HG02840 (cell line): ENCODE results near the gene PTEN.
"Not testable (repeated sequence)": the region's sequence is repeated elsewhere in the genome, so short reads cannot be mapped to it uniquely, and the experiment has no call there.

Experiments used
- ATAC-seq: cut with Tn5 transposase; IDR thresholded peaks from one replicate; pipeline ENCODE4 v1.9.1; 2021; ENCODE audit warnings: mild to moderate bottlenecking, moderate library complexity, moderate number of reproducible peaks; ENCODE audit not compliant: unreplicated experiment, low FRiP score

The PTEN gene

DNA sequence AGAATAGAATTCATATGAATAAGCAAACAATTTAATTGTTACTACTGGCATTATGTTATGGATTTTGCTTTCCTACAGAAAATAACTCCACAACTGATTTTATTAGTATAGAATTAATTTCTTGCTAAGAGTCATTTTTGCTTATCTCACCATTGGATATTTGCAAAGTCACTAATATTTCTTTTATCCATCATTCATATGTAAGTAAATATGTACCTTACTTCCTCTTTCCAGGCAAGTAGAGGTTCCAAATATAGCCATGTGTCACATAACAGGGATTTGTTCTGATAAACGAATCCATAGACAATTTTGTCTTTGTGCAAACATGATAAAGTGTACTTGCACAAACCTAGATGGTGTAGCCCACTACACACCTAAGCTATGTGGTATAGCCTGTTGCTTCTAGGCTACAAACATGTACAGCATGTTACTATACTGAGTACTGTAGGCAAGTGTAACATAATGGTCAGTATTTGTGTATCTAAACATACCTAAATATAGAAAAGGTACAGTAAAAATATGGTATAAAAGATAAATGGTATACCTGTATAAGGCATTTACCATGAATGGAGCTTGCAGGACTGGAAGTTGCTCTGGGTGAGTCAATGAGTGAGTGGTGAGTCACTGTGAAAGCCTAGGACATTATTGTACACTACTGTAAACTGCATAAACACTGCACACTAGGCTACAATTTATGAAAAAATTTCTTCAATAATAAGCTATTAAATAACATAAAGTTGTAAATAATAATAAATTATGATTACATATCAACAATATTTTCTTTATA is 18.4 kb upstream of the PTEN start:
- no peak for ATAC-seq

DNA sequence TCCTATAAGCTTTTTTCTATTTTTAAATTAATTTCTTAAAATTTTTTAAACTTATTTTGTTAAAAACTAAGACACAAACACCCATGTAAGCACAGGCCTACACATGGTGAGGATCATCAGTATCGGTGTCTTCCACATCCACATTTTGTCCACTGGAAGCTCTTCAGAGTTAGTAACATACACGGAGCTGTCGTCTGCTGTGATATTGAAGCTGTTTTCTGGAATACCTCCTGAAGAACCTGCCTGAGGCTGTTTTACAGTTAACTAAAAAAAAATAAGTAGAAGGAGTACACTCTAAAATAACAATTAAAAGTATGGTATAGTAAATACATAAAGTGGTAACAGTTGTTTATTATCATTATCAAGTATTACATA is 17.8 kb upstream of the PTEN start:
- ATAC-seq: no peak

DNA sequence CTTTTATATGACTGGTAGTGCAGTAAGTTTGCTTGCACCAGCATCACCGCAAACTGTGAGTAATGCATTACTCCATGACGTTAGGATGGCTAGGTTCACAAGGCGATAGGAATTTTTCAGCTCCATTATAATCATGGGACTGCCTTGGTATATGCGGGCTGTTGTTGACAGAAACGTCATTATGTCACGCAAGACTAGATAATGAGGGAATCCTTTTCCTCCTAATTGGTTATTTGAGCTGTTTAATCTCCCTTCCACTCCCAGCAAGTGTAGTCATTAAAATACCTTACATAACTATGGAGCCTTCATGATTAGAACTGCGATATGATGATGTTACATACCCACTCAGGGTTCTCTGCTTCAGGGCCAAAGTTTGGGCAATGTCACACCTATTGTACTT is 17.4 kb upstream of the PTEN start:
- ATAC-seq: no peak

DNA sequence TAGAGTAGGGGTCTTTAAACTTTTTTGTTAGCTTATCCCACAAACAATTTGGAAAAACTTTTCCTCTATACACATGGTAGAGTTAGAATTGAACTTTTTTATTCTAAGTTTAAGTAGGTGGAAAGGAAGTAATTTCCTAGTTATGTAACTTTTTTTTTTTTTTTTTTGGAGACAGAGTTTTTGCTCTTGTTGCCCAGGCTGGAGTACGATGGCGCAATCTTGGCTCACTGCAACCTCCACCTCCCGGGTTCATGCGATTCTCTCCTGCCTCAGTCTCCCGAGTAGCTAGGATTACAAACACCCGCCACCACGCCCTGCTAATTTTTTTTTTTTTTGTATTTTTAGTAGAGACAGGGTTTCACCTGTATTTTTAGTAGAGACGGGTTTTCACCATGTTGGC is 16.7 kb upstream of the PTEN start:
- not testable (repeated sequence) for ATAC-seq

DNA sequence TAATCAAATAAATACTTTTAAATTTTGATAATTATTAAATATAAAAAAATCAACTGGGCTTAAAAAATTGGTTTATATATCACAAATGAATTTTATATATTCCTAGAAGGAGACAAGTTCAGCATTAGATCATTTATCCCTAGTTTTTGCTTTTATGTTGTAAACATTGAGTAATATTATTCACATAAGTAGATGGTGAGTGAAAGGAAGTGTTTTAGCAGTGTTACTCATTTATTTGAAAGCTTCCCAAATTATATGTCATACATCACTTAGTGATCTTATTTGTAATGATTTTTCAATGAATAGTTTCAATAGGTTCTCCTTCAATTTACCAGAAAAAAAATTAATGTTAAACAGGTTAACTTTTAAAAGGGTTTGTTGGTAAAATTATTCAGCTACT is 15.9 kb upstream of the PTEN start:
- no peak for ATAC-seq

DNA sequence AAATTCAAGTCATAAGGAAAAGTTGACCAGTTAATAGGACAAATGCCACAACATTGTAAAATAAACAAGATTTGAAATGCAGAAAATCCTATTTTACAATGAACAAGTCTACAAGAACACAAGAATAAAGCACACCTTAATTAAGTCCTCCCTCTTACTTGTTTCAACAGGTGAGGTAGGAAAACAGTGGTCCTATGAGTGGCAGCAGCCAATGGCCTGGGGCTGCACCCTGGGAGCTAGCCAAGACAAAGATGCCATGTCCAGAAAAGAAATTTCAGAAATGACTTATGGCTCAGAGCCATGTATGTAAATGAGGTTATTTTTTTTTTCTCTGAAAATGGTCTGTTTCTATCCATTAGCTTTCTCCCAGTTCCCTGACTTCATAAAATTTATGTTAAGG is 14.4 kb upstream of the PTEN start:
- no peak for ATAC-seq

DNA sequence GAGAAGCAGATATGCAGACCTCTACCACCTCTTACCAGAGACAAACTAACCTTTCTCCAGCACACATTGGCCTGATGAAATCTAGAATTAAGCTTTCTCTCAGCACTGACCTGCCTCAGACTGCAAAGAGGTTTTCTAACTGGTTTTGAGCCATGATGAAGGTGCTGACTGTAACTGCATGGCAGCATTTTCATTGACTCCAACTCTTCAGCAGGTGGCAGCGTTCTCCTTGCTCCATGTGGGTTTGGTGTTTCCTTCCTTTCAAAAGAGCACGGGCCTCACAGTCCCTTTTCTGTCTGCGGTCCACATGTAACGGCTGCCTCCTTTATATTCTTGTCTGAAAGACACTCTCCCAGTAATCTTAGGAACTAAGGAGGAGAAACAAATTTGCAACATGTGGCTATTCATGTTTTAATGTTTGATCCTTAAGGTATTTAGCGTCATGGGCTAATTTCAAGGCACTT is 12.7 kb upstream of the PTEN start:
- ATAC-seq: no peak

DNA sequence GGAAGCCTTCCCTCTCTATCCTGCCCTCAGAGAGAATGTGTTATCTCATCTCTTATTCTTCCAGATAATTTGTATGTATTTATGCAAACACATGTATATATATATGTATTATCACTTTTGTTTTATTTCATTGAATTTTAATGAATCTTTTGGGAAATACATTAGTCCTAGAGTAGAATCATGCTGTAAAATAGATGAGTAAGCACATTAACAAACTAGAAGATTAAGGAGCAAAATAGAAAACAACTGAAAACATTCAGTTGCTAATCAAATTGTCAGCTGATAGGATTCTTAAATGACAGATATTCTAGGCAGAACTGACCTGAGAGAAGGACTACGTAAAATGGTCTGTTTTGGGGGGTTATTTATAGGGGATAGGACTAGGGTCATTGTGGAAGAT is 11.3 kb upstream of the PTEN start:
- no peak for ATAC-seq

DNA sequence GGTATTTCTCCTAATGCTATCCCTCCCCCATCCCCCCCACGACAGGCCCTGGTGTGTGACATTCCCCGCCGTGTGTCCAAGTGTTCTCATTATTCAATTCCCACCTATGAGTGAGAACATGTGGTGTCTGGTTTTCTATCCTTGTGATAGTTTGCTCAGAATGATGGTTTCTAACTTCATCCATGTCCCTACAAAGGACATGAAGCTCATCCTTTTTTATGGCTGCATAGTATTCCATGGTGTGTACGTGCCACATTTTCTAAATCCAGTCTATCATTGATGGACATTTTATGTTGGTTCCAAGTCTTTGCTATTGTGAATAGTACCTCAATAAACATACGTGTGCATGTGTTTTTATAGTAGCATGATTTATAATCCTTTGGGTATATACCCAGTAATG is 8.2 kb upstream of the PTEN start:
- not testable (repeated sequence) for ATAC-seq

DNA sequence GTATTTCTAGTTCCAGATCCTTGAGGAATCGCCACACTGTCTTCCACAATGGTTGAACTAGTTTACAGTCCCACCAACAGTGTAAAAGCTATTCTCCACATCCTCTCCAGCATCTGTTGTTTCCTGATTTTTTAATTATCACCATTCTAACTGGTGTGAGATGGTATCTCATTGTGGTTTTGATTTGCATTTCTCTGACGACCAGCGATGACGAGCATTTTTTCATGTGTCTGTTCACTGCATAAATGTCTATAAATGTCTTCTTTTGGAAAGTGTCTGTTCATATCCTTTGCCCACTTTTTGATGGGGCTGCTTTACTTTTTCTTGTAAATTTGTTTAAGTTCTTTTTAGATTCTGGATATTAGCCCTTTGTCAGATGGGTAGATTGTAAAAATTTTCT is 7.8 kb upstream of the PTEN start:
- not testable (repeated sequence) for ATAC-seq

DNA sequence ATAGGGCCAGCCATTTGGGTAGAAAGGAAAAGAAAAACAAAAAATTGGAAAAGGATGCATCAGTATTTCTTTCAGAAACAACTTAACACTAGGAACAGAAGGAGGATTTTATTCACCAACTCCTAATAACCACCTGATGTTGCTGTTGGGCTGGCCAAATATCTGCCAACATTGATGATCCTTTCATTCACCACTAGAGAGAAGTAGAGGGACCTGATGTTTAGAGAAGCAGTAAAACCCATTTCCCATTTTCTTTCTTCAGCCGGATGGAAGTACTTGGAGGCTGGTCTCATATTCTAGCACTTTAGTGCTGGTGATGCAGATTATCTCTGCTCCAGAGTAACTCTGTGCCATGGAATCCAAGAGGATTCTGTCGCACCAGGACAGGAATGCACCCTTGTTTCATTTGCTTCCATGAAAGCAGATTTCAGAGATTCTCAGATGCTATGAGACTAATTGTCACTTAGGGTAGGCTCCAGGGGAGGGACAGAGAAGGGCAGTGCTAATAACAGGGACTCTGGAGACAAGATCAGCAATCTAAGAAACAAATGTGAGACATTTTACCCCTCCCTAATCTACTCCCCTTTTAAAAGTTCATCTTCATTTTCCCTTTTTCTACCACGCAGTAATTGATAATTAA is 3.1 kb upstream of the PTEN start:
- no peak for ATAC-seq

DNA sequence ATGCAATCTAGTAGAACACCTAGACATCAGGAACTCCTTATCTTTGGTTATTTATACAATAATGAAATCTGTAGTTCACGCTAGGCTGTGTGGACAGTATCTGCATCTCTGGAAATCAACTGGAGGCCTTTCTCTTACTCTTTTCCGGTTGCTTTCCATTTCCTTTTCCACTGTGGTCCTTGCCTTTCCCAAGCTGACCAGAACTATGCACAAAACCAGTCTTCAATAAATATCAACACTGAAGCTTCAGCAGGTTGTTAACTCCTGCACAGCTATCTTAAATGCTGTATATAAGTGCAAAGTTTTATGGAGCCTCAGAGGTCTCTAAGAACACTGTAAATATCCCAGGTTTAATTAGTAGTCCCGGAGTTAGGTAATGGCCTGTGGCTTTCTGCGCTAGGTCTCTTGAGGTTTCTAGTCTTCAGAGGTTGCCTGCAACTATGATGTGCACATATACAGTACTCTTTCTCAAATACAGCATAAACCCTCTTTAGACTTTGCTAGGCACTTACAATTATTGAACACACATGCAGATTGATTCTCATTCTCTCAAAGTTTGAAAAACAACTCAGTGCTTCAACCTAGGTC is 2.5 kb upstream of the PTEN start:
- ATAC-seq: no peak

DNA sequence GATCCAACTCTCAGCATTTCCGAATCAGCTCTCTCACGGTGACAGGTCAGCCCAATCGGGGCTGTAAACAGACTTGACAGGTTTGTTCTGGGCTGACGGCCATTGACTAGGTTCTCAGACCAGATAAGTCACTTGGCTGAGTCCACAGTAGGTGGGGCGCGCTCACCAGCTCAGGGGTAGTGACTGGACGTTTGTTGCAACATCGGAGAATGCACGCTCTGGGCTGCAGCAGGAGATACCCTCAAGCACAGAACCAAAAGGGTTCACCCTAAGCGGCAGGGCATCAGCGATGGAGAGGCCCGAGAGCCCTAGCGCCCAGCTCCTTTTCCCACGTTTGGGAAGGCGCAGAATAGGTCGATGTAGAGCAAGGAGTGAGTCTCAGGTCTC is 1.9 kb upstream of the PTEN start:
- ATAC-seq: peak; percentile 1

DNA sequence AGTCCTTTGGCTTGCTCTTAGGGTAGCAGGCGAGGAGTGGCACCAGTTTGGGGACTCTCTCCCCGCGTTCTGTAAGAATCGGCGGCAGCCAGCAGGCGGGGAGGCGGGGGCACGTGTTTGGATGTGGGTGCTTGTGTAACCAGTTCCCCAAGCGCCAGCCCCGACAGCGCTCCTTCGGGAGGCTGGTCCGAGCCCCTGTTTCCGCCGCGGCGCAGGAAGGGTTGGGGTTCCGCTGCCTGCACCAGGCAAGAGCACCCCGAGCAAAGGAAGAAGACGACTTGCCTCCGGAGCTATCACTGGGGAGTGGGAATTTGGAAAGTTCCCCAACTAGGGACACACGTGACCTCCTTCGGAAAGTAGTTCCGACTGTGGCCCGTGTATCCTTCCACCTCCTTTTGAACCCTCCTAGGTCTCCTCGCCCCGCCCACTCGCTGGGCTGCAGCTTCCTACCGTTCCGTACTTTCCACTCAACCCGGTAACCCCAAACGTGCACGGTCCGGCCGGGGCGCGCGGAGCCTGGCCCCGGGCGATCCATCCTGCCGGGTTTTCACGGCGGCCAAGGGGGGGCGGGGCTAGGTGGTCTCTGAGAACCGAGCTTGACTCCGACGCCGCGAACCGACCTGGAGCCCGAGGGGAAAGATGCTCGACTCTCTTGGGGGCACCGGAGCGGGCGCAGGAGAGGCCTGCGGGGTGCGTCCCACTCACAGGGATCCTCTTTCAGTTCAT is 1.3 kb upstream of the PTEN start:
- ATAC-seq: peak; percentile 51

DNA sequence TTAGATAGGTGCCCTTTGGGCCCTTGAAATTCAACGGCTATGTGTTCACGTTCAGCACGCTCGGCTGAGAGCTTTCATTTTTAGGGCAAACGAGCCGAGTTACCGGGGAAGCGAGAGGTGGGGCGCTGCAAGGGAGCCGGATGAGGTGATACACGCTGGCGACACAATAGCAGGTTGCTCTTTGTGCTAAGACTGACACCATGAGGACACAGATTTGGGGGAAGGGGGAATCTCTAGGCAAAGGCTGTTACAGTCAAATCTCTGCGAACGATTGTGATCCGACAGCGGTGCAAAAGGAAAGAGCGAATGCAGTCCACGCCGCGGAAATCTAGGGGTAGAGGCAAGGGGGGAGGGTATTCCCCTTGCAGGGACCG is 759 bp upstream of the PTEN start:
- no peak for ATAC-seq

DNA sequence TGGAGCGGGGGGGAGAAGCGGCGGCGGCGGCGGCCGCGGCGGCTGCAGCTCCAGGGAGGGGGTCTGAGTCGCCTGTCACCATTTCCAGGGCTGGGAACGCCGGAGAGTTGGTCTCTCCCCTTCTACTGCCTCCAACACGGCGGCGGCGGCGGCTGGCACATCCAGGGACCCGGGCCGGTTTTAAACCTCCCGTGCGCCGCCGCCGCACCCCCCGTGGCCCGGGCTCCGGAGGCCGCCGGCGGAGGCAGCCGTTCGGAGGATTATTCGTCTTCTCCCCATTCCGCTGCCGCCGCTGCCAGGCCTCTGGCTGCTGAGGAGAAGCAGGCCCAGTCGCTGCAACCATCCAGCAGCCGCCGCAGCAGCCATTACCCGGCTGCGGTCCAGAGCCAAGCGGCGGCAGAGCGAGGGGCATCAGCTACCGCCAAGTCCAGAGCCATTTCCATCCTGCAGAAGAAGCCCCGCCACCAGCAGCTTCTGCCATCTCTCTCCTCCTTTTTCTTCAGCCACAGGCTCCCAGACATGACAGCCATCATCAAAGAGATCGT is 598 bp downstream of the PTEN start:
- ATAC-seq: not testable (repeated sequence)

DNA sequence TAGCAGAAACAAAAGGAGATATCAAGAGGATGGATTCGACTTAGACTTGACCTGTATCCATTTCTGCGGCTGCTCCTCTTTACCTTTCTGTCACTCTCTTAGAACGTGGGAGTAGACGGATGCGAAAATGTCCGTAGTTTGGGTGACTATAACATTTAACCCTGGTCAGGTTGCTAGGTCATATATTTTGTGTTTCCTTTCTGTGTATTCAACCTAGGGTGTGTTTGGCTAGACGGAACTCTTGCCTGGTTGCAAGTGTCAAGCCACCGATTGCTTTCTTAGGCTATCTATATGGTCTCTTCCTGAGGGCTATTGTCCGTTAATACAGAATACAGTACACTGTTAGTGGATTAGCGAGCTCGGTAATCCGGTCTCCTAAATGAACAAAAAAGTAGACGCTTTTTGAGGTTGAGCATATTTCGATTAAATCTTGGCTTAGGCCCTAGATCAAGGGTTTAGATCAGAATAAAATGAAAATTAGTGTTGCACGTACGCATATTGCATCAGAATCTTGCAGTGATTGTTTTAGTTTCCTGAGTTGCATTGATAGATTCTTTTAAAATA is 1.2 kb downstream of the PTEN start:
- ATAC-seq: no peak

DNA sequence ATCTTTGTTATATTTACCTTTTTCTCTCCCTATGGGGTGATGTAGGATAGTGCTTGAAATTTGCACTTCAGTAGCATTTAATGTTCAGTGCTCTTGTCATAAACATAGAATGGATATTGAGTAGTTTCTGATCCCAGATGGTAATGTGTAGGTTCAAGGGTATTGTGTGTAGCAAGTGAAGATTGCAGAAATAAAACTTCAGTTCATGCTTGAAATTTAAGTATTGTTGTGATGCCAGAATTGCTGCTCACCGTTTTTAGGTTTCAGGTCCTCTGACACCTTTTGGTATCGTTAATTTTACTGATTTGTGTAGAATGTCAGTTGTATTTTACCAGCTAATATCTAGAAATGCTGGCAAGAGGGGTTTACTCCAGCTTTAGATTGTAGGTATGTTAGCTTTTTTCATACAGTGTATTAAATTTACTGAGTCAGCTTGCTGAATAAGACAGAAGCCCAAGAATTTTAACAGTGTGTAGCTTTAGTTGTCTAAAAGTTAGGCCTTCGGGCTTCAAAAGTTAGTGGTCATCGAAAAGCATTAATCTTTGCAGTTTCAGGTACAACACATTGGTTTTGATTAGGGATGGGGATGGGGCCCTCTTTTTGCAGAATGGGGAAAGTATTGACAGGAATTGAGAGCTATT is 1.9 kb downstream of the PTEN start:
- ATAC-seq: no peak

DNA sequence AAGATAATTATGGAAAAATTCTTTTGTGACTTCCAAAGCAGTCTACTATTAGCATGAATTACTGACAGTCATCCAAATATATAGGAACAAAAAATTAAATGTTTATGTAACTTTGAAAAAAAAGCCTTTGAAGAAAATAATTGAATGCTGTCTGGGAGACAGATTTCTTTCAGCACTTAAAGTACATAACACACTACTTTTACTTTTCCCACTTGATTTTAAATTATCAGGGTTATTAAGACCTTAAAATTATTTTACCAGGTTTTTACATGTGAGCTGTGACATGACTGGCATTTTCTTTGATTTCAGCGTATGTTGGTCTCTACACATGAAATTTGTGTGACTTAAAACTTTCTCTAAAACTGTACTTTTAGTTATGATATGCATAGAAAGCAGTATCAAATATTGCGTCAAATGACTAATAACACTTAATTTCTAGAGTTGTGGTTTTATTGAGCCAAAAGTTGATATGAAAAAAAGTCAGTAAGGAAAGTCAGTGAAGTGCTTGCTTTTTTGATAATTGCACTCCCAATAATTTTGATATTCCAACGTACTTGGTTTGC is 3.1 kb downstream of the PTEN start:
- ATAC-seq: no peak

DNA sequence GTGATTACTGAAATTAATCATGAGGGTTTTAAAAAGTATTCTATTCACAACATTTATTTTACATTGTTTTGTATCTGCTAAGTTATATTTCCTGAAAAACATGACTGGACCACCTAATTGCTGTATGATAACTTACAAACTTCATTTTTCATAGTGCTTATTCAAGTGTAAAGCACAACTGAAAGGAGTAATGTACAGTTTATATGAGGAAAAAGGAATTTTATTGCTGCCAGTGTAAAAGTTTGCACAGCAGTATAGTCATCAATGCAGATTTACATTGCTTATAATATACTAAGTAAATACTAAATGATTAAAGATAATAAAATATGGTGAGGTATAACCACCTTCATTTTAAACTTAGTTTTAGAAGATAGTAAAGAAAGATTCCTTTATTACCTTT is 4.0 kb downstream of the PTEN start:
- ATAC-seq: no peak
